ENCODE data around the gene TPTE2. TPM values are rescaled to one million over a fixed set of nuclear protein-coding genes. Genes with fewer than 3 reads are reported as not detected.

Gene TPTE2
- total RNA-seq, 5 donors from 2014 or later (not counting 1 experiment from before 2014, with no cell fraction given) = not detected

DNA sequence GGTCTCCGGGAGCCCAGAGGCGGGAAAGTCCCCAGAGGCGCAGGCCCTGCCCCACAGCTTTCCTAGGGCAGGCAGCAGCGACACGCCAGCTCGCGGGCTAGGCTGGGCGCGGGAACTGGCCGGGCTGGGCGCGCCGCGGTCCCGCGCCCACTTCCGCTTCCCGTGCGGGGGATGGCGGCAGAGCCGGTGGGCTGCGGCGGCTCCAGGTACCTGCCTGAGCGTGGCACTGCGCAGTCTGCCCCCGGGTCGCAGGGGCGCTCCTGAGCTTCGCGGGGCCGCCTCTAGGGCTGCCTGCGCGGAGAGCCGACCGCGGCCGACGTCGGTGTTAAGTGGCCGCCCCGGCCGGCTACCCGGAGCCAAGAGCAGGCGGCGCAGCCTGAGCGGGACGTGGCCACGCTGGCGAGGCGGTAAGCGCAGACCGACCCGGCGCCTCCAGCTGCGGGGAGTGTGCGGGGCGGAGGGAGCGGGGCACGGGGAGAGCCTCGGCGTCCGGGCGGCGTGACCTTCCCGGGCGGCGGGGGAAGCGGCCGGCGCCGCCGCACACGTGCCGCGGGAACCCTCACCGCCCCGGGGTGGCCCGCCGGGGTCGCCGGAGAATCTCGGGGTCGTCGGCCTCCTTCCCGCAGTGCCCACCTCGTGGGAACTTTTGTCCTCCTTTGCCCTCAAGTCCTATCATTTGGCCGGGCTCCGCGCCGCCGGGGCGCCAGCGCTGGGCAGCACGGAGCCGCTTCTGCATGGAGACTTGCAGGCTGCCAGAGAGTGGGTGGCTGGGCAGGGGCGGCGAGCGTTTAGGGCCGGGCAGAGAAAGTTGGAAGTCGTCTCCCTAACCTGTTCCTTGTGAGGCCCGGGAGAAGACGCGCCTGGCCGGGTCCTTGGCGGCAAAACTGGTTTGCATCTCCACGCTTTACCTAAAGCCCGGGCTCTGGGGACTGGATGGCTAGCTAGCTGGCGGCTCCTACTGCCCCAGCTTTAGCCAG, 40.7 kb upstream of the TPTE2 start:
- H3K27me3 Mint-ChIP-seq = peaks cover 46 to 56% of the 10 kb centered on the region in 2 donors
- H3K4me3 ChIP-seq (ENCODE audit: control insufficient read depth in 1 of 2, extremely low read depth in 1 of 2, low read length in 1 of 2) = peak overlapping the region in 1 of 2 donors; percentile 20
- CTCF ChIA-PET = interaction anchor here (0.6 kb wide), 2 partner anchors 20 to 206 kb away, joined by 3 read pairs; no protein-coding TSS in a partner anchor

GRCh38 chr13:19597523-19597922, 36.2 kb upstream of the TPTE2 start:
- DNase-seq (no peak), ATAC-seq (replicated peaks in 1 of 4) (no peak)
- peaks cover 0 to 7% of the 10 kb centered on the region in 2 experiments for H3K4me1 ChIP-seq (ENCODE audit: control insufficient read depth in 1 of 2, extremely low read depth in 1 of 2, insufficient read depth in 2 of 2, low read length in 2 of 2)
- no peaks in the 10 kb centered on the region for H3K36me3 ChIP-seq (ENCODE audit: control insufficient read depth in 2 of 2, extremely low read depth in 1 of 2, insufficient read depth in 1 of 2, low read length in 1 of 2)
- no peak overlapping the region for H3K4me3 ChIP-seq (ENCODE audit: control insufficient read depth in 1 of 2, extremely low read depth in 1 of 2, low read length in 1 of 2)
- CTCF ChIA-PET = no interaction called here
- Mint-ChIP-seq H3K9me3 (no peaks in the 10 kb centered on the region), H3K36me3 (no peaks in the 10 kb centered on the region), H3K4me1 (peaks cover 0 to 1% (median under 1%) of the 10 kb centered on the region in 3 donors), H3K27ac (no peak overlapping the region), H3K4me3 (no peak overlapping the region), H3K27me3 (peaks cover 25 to 42% of the 10 kb centered on the region in 2 donors)
- H3K27me3 ChIP-seq (replicated peaks in 1 of 2; ENCODE audit: control insufficient read depth in 2 of 2, extremely low read depth in 1 of 2, insufficient read depth in 2 of 2, low read length in 1 of 2) = peaks cover 0 to 29% of the 10 kb centered on the region in 2 experiments
- H3K9me3 ChIP-seq = no peaks in the 10 kb centered on the region
- WGBS (ENCODE audit: insufficient coverage) = 75% methylated on average over 1 of the region's 5 CpGs
- POLR2A ChIA-PET = no interaction called here
- H3K27ac ChIP-seq (ENCODE audit: low read length) = no peak overlapping the region

More for the DNA sequence above, 40.7 kb upstream of the TPTE2 start:
- POLR2A ChIA-PET = interaction anchor here in 1 of 2 donors (0.6 kb wide), 1 partner anchor 8 kb away, joined by 4 read pairs; no protein-coding TSS in a partner anchor
- Mint-ChIP-seq H3K9me3 (peaks cover 0 to 9% (median 6%) of the 10 kb centered on the region in 3 donors), H3K27ac (no peak overlapping the region), H3K4me1 (peaks cover 0 to 5% (median 2%) of the 10 kb centered on the region in 3 donors), H3K4me3 (peak overlapping the region; percentile 43 to 52 (median 51)), H3K36me3 (peaks cover 4% of the 10 kb centered on the region)
- Histone ChIP-seq H3K27ac (ENCODE audit: low read length) (no peak overlapping the region), H3K27me3 (replicated peaks in 1 of 2; ENCODE audit: control insufficient read depth in 2 of 2, extremely low read depth in 1 of 2, insufficient read depth in 2 of 2, low read length in 1 of 2) (peaks cover 0 to 41% of the 10 kb centered on the region in 2 experiments), H3K36me3 (ENCODE audit: control insufficient read depth in 2 of 2, extremely low read depth in 1 of 2, insufficient read depth in 1 of 2, low read length in 1 of 2) (no peaks in the 10 kb centered on the region), H3K4me1 (ENCODE audit: control insufficient read depth in 1 of 2, extremely low read depth in 1 of 2, insufficient read depth in 2 of 2, low read length in 2 of 2) (peaks cover 0 to 8% of the 10 kb centered on the region in 2 experiments), H3K9me3 (no peaks in the 10 kb centered on the region)
- WGBS (ENCODE audit: insufficient coverage) = 4% methylated on average over 108 of the region's 108 CpGs
- DNase-seq (peak in 21 of 35 experiments; percentile 5 to 41 (median 16)), ATAC-seq (replicated peaks in 1 of 4) (peak; percentile 69 to 87 (median 82))

GRCh38 chr13:19596960-19597361, 35.6 kb upstream of the TPTE2 start:
- Mint-ChIP-seq H3K27me3 (peaks cover 25 to 41% of the 10 kb centered on the region in 2 donors), H3K4me1 (no peaks in the 10 kb centered on the region), H3K4me3 (no peak overlapping the region), H3K27ac (no peak overlapping the region), H3K9me3 (no peaks in the 10 kb centered on the region), H3K36me3 (no peaks in the 10 kb centered on the region)
- no peak for DNase-seq
- peaks cover 0 to 25% of the 10 kb centered on the region in 2 experiments for H3K27me3 ChIP-seq (replicated peaks in 1 of 2; ENCODE audit: control insufficient read depth in 2 of 2, extremely low read depth in 1 of 2, insufficient read depth in 2 of 2, low read length in 1 of 2)
- no peaks in the 10 kb centered on the region for H3K36me3 ChIP-seq (ENCODE audit: control insufficient read depth in 2 of 2, extremely low read depth in 1 of 2, insufficient read depth in 1 of 2, low read length in 1 of 2)
- H3K27ac ChIP-seq (ENCODE audit: low read length) = no peak overlapping the region
- no peak for ATAC-seq (replicated peaks in 1 of 4)
- POLR2A ChIA-PET = no interaction called here
- no peak overlapping the region for H3K4me3 ChIP-seq (ENCODE audit: control insufficient read depth in 1 of 2, extremely low read depth in 1 of 2, low read length in 1 of 2)
- CTCF ChIA-PET = no interaction called here
- H3K9me3 ChIP-seq = no peaks in the 10 kb centered on the region
- WGBS (ENCODE audit: insufficient coverage) = 100% methylated on average over 1 of the region's 6 CpGs
- H3K4me1 ChIP-seq (ENCODE audit: control insufficient read depth in 1 of 2, extremely low read depth in 1 of 2, insufficient read depth in 2 of 2, low read length in 2 of 2) = peaks cover 0 to 3% of the 10 kb centered on the region in 2 experiments

- Mint-ChIP-seq H3K36me3 (no peaks in the 10 kb centered on the region), H3K4me1 (no peaks in the 10 kb centered on the region), H3K4me3 (no peak overlapping the region), H3K27ac (no peak overlapping the region), H3K9me3 (no peaks in the 10 kb centered on the region), H3K27me3 (peaks cover 25 to 38% of the 10 kb centered on the region in 2 donors)
- CTCF ChIA-PET = interaction anchor here in 1 of 2 donors (0.7 kb wide), 1 partner anchor 410 kb away, joined by 5 read pairs; no protein-coding TSS in a partner anchor
- Histone ChIP-seq H3K27me3 (replicated peaks in 1 of 2; ENCODE audit: control insufficient read depth in 2 of 2, extremely low read depth in 1 of 2, insufficient read depth in 2 of 2, low read length in 1 of 2) (peaks cover 0 to 18% of the 10 kb centered on the region in 2 experiments), H3K9me3 (no peaks in the 10 kb centered on the region), H3K27ac (ENCODE audit: low read length) (no peak overlapping the region), H3K4me3 (ENCODE audit: control insufficient read depth in 1 of 2, extremely low read depth in 1 of 2, low read length in 1 of 2) (no peak overlapping the region), H3K4me1 (ENCODE audit: control insufficient read depth in 1 of 2, extremely low read depth in 1 of 2, insufficient read depth in 2 of 2, low read length in 2 of 2) (no peaks in the 10 kb centered on the region), H3K36me3 (ENCODE audit: control insufficient read depth in 2 of 2, extremely low read depth in 1 of 2, insufficient read depth in 1 of 2, low read length in 1 of 2) (no peaks in the 10 kb centered on the region)
- no peak for DNase-seq
- POLR2A ChIA-PET = no interaction called here
- ATAC-seq (replicated peaks in 1 of 4) = no peak
- 92% methylated on average over 3 of the region's 3 CpGs for WGBS (ENCODE audit: insufficient coverage)
Observed at GRCh38 chr13:19596086-19596485, 34.8 kb upstream of the TPTE2 start.

GRCh38 chr13:19592657-19593180, 31.4 kb upstream of the TPTE2 start:
- DNase-seq (no peak), ATAC-seq (replicated peaks in 1 of 4) (no peak)
- no CpG with 5 or more reads among the region's 1 CpG for WGBS (ENCODE audit: insufficient coverage)
- H3K4me3 ChIP-seq (ENCODE audit: control insufficient read depth in 1 of 2, extremely low read depth in 1 of 2, low read length in 1 of 2) = no peak overlapping the region
- peaks cover 10 to 22% of the 10 kb centered on the region in 2 donors for H3K27me3 Mint-ChIP-seq
- no peak overlapping the region for H3K27ac Mint-ChIP-seq
- ChIA-PET CTCF (interaction anchor here in 1 of 2 donors (0.7 kb wide), 1 partner anchor 831 kb away, joined by 6 read pairs; no protein-coding TSS in a partner anchor), POLR2A (interaction anchor here in 1 of 2 donors (0.6 kb wide), 1 partner anchor 31 kb away, joined by 3 read pairs; no protein-coding TSS in a partner anchor)
- H3K36me3 ChIP-seq (ENCODE audit: control insufficient read depth in 2 of 2, extremely low read depth in 1 of 2, insufficient read depth in 1 of 2, low read length in 1 of 2) = no peaks in the 10 kb centered on the region
- H3K9me3 ChIP-seq = no peaks in the 10 kb centered on the region
- no peaks in the 10 kb centered on the region for H3K36me3 Mint-ChIP-seq
- H3K27ac ChIP-seq (ENCODE audit: low read length) = no peak overlapping the region
- H3K4me1 ChIP-seq (ENCODE audit: control insufficient read depth in 1 of 2, extremely low read depth in 1 of 2, insufficient read depth in 2 of 2, low read length in 2 of 2) = peaks cover 0 to 4% of the 10 kb centered on the region in 2 experiments
- H3K27me3 ChIP-seq (replicated peaks in 1 of 2; ENCODE audit: control insufficient read depth in 2 of 2, extremely low read depth in 1 of 2, insufficient read depth in 2 of 2, low read length in 1 of 2) = peaks cover 0 to 11% of the 10 kb centered on the region in 2 experiments
- no peak overlapping the region for H3K4me3 Mint-ChIP-seq
- H3K9me3 Mint-ChIP-seq = no peaks in the 10 kb centered on the region
- H3K4me1 Mint-ChIP-seq = peaks cover 5 to 11% (median 6%) of the 10 kb centered on the region in 3 donors

GRCh38 chr13:19591864-19592263, 30.5 kb upstream of the TPTE2 start:
- no peaks in the 10 kb centered on the region for H3K9me3 Mint-ChIP-seq
- Histone ChIP-seq H3K27me3 (replicated peaks in 1 of 2; ENCODE audit: control insufficient read depth in 2 of 2, extremely low read depth in 1 of 2, insufficient read depth in 2 of 2, low read length in 1 of 2) (peaks cover 0 to 7% of the 10 kb centered on the region in 2 experiments), H3K27ac (ENCODE audit: low read length) (no peak overlapping the region), H3K4me3 (ENCODE audit: control insufficient read depth in 1 of 2, extremely low read depth in 1 of 2, low read length in 1 of 2) (no peak overlapping the region), H3K9me3 (no peaks in the 10 kb centered on the region), H3K4me1 (ENCODE audit: control insufficient read depth in 1 of 2, extremely low read depth in 1 of 2, insufficient read depth in 2 of 2, low read length in 2 of 2) (peaks cover 5 to 11% of the 10 kb centered on the region in 2 experiments), H3K36me3 (ENCODE audit: control insufficient read depth in 2 of 2, extremely low read depth in 1 of 2, insufficient read depth in 1 of 2, low read length in 1 of 2) (no peaks in the 10 kb centered on the region)
- ChIA-PET CTCF (no interaction called here), POLR2A (no interaction called here)
- no peak for DNase-seq
- H3K27me3 Mint-ChIP-seq = peaks cover 7 to 18% of the 10 kb centered on the region in 2 donors
- no peak overlapping the region for H3K4me3 Mint-ChIP-seq
- no peak overlapping the region for H3K27ac Mint-ChIP-seq
- WGBS (ENCODE audit: insufficient coverage) = 66% methylated on average over 5 of the region's 7 CpGs
- ATAC-seq (replicated peaks in 1 of 4) = no peak
- peaks cover 14 to 20% (median 15%) of the 10 kb centered on the region in 3 donors for H3K4me1 Mint-ChIP-seq
- no peaks in the 10 kb centered on the region for H3K36me3 Mint-ChIP-seq
